Dedifferentiated amniotic fluid mesenchymal stem cell (primary cell): ENCODE data around the gene GRID2.
"Not testable (repeated sequence)": the region's sequence is repeated elsewhere in the genome, so short reads cannot be mapped to it uniquely, and the experiment has no call there.

Source experiments
- DNase-seq: peaks from one replicate; pipeline ENCODE4 v3.0.0-alpha.2; 2016; ENCODE audit errors: extremely low spot score

GRID2 gene

DNA sequence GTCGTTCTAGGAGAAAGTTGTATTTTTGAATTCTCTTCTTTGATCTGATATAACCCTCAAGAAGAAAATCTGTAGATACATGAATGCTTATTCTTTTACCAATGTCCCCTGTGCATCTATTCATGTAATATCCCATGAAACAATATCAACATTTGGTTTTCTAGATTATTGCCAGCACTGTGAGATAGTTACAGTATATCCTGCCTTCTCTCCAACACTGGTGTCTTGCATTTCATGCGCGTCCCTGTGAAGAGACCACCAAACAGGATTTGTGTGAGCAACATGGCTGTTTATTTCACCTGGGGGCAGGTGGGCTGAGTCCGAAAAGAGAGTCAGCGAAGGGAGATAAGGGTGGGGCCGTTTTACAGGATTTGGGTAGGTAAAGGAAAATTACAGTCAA lies 135.0 kb downstream of the GRID2 start:
- DNase-seq, result not testable (repeated sequence)

DNA sequence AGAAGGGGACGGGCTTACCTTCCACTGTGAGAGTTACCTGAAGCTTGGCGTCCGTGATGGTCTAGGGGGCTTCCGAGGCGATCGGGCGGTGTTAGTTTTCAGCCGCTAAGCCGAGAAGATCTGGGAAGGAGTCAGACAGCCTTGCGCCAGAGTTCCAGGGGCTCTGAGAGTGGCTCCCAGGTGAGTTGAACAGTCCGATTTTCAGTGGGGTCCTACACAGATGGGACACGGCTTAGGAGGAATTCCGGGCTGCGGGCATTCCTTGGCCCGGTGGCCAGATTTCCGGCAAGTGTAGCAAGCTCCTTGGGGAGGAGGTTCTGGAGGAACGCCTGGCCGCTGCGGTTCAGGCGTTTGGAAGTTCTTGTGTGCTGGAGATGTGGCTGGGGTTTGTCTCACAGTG lies 138.4 kb downstream of the GRID2 start:
- not testable (repeated sequence) for DNase-seq

DNA sequence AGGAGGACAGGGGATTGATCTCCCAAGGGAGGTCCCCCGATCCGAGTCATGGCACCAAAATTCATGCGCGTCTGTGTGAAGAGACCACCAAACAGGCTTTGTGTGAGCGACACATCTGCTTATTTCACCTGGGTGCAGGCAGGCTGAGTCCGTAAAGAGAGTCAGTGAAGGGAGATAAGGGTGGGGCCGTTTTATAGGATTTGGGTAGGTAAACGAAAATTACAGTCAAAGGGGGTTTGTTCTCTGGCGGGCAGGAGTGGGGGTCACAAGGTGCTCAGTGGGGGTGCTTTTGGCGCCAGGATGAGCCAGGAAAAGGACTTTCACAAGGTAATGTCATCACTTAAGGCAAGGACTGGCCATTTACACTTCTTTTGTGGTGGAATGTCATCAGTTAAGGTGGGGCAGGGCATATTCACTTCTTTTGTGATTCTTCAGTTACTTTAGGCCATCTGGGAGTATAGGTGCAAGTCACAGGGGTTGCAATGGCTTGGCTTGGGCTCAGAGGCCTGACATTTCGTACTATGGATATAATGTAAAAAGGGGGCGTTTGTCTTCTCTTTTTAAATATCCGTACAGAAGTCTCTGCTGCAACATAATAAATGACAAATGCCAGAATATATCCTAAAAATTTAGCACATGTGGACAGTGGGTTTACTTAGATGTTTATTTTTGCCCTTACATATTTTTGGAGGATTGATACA lies 140.5 kb downstream of the GRID2 start:
- not testable (repeated sequence) for DNase-seq

GRCh38 chr4:92445127-92445526 lies 141.4 kb downstream of the GRID2 start:
- DNase-seq, result no peak

- no peak for DNase-seq
These were observed 143.6 kb downstream of the GRID2 start for GRCh38 chr4:92447255-92447905.

GRCh38 chr4:92448176-92448575 lies 144.4 kb downstream of the GRID2 start:
- DNase-seq, result not testable (repeated sequence)

GRCh38 chr4:92450694-92451093 lies 146.9 kb downstream of the GRID2 start:
- DNase-seq, result no peak

- DNase-seq, result no peak
These were observed 148.0 kb downstream of the GRID2 start for GRCh38 chr4:92451782-92452181.

- not testable (repeated sequence) for DNase-seq
These were observed 148.6 kb downstream of the GRID2 start for GRCh38 chr4:92452383-92452782.

- no peak for DNase-seq
These were observed 151.6 kb downstream of the GRID2 start for GRCh38 chr4:92455329-92455839.

GRCh38 chr4:92455951-92456350 lies 152.2 kb downstream of the GRID2 start:
- DNase-seq, result no peak

- DNase-seq, result no peak
These were observed 158.0 kb downstream of the GRID2 start for GRCh38 chr4:92461732-92462131.

DNA sequence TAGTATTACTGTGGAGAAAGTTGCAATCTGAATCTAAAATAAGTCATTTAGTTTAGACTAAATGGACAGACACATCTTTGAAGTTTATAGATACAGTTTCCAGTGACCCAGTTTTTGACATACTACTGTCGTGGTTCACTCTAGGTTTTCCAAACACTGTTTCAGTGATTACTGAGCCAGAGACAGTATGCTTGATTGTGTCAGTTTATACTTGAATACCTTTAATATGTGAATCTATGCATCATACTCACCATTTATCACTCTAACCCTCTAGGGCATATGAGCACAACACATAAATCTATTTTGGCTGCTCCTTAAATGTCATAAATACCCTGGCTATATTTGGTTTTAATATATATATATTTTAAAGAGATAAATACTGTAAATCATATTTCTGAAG lies 173.5 kb downstream of the GRID2 start:
- no peak for DNase-seq

DNA sequence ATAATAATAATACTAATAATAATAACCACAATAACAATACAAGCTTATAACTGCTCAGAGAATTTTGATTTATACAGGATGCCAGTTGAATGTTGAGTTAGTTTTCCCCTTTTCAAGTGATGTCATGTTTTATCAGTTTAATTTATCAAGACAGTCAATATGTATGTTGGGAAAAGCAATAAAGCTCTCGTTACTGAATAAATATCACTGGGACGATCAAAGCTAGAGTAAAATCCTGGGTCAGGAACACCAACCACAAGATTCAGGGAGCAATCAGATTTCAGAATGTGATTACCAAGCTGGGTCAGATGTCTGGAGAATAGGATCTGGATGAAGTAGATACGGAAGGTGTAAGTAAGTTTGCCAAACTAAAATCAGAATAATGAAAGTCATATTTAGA lies 179.6 kb downstream of the GRID2 start:
- no peak for DNase-seq

GRCh38 chr4:92488496-92488895 lies 184.7 kb downstream of the GRID2 start:
- no peak for DNase-seq

DNA sequence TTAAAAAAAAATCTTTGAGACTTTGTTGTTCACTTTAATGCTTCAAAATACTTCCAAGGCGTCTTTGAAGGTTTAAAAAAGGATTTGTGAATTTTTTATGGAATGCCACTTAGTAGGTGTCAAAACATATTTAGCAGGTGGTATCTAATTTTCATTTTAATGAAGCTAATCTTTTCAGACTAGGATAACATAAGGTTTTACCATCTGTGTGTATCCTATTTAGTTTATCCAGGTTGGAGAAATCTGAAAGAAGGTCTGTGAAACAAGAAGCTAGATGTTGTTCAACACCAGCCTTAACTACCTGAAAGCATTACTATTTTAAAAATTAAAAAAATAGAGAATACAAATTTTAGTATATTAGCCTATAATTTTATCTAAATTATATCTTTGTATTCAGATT lies 193.4 kb downstream of the GRID2 start:
- DNase-seq, result no peak

GRCh38 chr4:92501456-92501855 lies 197.7 kb downstream of the GRID2 start:
- no peak for DNase-seq

DNA sequence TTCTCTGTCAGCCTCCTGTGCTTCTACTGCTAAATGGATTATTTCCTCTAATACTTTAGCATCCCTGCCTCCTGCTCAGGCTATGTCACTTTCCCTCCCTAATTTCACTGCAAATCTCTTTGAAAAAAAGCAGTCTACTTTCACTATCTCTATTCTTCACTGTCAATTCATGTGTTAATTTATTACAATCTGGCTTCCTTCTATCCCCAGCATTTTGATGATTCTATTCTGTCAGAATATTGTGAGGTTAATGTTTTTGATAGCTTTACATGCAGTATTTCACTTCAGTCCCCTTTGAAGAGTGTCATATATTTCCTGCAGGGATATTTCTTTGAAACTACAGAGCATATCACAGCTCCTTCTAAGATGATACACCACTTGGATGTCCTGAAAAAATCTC lies 203.2 kb downstream of the GRID2 start:
- no peak for DNase-seq

DNA sequence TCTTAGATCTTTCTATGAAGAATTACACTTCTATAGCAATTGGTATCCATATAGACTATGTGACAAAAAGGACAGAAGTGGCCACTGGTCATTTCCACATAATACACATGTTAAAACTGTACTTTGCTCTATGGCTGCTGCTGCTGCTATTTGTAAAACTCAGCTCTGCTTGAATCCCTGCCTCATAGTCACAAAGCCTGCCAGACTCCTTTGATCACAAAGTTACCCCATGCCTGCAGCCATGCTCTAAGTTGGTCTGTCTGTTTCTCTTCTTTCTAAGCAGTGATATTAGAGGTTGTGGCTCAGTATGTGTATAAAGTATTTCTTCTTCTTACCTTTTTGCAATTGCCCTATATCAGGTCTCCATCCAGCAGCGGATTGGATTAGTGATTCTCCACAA lies 210.9 kb downstream of the GRID2 start:
- DNase-seq, result no peak

- DNase-seq, result no peak
These were observed 212.7 kb downstream of the GRID2 start for GRCh38 chr4:92516450-92516849.

GRCh38 chr4:92519727-92520126 lies 216.0 kb downstream of the GRID2 start:
- DNase-seq, result no peak

GRCh38 chr4:92520563-92520962 lies 216.8 kb downstream of the GRID2 start:
- DNase-seq, result no peak

- no peak for DNase-seq
These were observed 218.2 kb downstream of the GRID2 start for GRCh38 chr4:92521941-92522340.
